GM21447 (cell line): ENCODE measurements around the gene MYBBP1A.

Experiments used
- ATAC-seq: cut with Tn5 transposase; IDR thresholded peaks from one replicate; pipeline ENCODE4 v1.9.1; 2021; ENCODE audit not compliant: unreplicated experiment

Gene MYBBP1A

DNA sequence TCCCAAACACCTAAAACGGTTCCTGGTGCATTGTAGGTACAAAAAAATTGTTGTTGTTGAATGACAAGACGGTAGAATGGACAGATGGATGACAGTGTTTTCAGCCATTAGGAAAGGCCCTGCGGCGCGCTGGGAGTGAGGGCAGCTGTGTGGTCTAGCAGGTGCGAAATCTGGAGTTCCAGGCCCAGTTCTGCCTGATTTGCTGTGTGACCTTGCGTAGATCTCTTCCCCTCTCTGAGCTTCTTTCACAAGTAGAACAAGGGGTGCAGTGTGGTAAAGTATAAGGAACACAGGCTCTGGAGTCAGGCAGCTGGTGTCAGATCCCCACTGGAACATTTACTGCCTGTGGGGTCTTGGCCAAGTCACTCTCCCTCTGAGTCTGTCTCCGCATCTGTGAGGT lies 31.2 kb downstream of the MYBBP1A start:
- ATAC-seq, result no peak

DNA sequence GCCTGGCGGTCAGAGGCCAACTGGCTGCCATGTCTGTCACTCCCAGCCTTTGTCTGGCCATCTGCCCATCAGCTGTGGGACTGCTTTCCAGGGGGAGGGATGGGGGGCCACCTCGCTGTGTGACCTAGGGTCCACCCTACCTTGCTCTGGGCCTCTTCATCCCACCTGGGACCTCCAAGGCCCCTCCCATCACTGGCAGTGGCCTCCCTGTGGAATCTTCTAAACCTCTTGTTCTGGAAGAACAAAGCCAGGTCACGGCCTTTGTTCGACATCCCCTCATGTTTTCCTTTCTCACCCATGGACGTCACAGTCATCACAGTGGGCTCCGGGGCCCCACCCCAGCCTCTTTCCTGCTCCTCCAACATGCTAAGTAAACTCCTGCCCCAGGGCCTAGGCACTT lies 32.5 kb downstream of the MYBBP1A start:
- ATAC-seq, result no peak

DNA sequence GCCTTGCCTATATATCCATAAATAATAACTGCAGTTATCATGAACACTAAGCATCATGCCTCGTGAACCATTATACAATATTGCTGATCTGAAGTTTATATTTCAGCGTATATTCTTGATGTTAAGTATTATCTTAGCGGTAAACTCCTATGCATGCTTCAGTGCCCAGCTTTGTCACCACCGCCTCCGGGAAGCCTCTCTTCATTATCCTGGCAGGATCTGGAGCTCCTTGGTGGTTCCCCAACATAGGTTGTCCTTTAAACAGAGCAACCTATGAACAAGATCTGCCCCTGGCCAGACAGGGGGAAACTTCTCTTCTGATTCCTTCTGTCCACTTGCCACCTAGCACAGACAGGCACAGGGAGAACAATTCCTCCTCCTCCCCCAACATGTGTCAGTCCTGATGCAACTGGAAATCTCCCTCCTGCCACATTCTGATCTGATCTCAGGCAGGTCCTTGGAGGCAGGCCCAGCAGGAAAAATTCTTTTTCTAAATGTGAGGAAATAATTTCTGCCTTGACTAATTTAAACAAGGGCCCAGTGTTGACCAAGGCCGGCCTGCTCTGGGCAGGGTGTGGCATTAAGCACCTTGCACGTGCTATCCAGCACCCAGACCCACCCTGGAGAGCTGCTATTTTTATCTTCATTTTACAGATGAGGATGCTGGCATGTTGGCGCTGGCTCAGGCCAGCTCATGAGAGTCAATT lies 34.1 kb downstream of the MYBBP1A start:
- ATAC-seq, result no peak

DNA sequence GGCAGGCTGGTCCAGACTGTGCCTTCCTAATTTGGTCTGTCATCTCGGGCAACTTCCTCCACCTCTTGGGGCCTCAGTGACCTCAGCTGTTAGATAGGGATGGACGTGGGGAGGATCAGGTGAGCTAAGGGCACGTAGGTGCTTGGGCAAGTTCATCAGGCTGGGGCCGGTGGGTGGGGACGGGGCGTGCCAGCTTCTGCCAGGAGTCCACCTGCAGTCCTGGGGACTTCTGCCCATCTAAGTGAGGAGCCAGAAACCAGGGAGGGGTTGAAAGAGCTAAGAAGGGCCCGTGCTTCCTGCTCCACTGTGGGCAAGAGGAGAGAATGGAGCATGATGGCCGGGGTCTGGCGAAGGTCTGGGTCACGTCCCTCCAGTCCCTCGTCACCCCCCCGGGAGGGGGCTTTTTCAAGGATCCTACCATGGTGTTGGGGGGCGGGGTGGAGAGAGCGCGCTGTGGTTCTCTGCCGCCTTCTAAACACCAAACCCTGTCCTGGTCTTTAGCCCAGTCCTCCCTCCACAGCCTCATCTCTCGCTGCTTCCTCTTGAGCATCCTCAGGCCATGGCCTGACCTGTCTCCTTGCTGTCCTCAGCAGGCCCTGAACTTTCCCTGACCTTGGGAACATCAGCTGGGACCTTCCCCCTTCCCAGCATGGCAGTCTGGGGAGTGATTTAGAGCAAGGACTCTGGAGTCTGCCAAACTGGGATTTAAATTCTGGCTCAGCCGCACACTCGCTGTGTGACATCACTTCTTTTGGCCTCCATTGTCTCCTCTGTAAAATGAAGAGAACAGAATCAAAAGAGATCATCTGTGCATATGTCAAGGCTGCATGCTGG lies 34.9 kb downstream of the MYBBP1A start:
- ATAC-seq, result no peak

- no peak for ATAC-seq
Measured at GRCh38 chr17:4519361-4519788, 35.8 kb downstream of the MYBBP1A start.

GRCh38 chr17:4518901-4519300 lies 36.3 kb downstream of the MYBBP1A start:
- ATAC-seq, result no peak

DNA sequence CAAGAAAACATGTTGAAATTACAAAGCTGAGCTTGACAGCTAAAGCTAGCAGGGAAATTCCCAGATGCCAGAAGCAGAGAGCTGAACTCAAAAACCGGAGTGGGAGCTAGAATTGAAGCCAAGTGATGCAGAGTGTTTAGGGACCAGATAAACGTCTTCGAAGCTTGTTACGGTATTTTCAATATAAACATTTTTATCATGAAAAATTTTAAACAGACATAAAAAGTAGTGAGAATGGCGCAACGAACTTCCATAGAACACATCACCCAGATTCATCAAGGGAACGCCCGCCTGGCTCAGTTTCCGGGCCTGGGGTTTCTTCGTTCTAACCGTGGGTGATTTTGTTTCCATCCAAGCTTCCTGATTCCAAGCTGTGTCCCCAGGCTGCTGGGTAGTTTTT lies 38.4 kb downstream of the MYBBP1A start:
- no peak for ATAC-seq

- ATAC-seq, result no peak
Measured at GRCh38 chr17:4515501-4515900, 39.7 kb downstream of the MYBBP1A start.

DNA sequence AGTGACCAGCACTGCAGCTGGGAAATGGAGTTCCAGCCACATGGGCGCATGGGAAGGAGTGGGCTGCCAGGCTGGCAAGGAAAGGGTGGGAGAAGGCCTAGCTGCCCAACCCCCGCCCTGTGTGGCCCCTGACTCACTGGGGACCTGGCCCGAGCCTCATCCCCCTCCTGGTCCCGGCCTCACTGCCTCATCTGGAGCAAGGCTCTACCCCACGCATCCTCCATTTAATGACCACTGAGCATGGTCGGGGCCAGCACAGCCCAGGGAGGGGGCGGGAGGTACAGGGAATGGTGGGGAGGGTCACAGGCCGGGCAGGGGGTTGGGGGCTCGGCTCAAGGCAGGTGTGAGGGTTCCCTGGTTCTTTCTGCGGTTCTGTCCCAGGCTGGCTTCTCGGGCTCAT lies 40.4 kb downstream of the MYBBP1A start:
- ATAC-seq, result no peak

DNA sequence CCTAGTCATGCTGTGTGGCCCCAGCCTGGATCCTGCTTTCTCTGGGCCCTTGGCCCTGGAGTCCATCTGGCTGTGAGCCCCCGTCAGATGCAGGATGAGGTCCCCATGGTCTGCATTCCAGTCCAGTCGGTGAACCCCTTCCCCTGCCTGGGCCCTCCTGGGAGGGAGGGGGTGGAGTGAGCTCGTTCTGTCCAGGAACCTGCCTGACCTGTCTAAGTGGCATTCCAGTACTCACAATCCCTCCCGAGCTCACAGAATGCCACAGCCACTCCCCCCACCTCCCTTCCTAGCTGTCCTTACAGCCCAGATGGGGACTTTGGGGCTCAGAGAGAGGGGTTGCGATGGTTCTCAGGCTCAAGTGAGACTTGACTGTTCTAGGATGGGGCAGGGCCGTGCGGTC lies 41.0 kb downstream of the MYBBP1A start:
- ATAC-seq, result no peak

- no peak for ATAC-seq
Measured at GRCh38 chr17:4513113-4514032, 41.8 kb downstream of the MYBBP1A start.

DNA sequence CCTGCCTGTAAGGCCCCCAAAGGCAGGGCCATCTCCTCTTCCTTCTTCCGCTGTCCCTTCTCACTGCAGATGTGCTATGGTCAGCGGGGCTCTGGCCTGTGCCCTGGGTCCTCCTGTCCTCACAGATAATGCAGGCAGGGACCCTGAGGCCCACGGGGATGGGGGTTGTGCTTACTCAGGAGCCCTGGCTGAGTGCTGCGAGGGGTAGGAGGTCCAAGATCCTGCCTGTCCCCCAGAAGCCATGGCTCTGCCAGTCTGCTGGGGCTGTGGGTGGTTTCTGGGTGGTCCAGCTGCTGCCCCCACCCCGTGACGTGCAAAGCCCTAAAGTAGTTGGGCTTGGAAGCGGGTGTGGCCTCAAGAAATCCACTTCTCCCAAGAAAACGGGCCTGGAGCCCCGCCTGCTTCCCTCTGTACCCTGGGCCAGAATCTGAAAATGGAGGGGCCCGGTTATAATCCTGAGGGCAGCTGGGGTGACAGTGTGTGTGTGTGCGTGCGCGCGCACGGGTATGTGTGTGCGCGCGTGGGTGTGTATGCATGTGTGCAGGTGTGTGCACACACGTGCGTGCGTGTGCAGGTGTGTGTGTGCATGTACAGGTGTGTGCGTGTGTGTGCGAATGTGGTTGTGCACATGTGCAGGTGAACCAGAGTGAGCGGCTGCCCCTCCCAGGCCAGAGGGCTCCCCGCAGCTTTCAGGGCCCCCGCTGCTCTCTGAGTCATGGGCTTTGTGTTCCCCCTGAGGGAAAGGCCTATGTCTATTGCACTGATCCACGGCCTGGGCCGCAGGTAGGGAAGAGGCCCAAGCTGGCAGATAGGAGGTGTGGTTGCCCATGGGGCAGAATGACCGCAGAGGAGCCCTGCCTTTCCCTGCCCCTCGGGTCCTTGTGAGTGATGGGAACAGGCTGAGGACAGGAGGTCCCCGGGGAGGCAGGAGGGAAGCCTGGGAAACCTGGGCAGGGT lies 42.8 kb downstream of the MYBBP1A start:
- ATAC-seq, result no peak

DNA sequence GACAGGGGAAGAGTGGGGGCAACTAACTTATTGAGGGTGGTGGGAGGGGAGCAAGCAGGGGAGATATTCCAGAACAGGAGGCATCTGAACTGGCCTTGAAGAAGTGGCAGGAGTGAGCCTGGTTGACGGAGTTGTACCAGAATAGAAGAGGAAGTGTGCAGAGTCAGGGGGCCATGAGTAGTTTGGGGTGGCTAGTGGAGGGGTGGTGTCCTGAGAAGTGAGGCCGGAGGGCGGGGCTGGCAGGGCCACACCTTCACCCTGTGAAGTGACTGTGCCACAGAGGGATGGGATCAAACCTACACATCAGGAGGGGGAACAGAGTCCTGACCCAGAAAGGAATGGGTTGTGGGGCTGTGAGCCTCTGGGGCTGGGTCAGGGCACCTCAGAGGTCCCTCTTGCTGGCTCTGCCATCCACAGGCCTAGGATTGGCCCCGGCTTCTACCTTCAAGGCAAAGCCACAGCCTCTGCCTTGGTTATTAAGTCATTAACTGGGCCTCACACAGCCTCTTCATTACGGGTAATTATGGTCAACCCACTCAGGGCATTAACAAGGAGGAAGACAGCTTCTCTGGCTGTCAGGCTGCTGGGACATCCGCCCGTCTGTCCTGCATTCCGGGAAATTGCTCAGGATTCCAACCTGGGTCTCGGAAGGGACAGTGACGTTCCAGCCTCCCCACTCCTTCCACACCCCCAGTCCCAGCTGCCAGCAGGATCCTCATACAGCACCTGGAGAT lies 43.8 kb downstream of the MYBBP1A start:
- no peak for ATAC-seq

- ATAC-seq, result no peak
Measured at GRCh38 chr17:4510618-4510941, 44.6 kb downstream of the MYBBP1A start.

- ATAC-seq, result no peak
Measured at GRCh38 chr17:4509923-4510617, 45.1 kb downstream of the MYBBP1A start.

GRCh38 chr17:4509401-4509800 lies 45.8 kb downstream of the MYBBP1A start:
- no peak for ATAC-seq

DNA sequence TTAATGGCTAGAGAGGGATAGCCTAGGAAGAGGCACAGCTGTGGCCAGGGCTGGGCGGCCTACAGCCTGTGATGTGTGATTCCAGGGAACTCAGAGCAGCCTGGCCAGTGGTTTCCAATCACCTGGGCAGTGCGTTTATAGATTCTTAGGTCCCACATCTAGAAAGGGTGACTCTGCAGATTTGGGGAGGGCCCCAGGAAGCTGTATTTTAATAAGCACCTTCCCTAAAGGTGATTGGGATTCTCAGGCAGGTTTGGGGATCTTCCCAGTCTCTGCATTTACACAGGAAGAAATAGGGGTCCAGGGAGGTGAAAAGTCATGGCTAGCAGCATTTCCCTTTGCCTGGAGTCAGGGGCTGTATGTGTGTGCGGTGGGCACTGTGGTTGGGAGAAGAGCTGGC lies 47.0 kb downstream of the MYBBP1A start:
- ATAC-seq, result no peak

DNA sequence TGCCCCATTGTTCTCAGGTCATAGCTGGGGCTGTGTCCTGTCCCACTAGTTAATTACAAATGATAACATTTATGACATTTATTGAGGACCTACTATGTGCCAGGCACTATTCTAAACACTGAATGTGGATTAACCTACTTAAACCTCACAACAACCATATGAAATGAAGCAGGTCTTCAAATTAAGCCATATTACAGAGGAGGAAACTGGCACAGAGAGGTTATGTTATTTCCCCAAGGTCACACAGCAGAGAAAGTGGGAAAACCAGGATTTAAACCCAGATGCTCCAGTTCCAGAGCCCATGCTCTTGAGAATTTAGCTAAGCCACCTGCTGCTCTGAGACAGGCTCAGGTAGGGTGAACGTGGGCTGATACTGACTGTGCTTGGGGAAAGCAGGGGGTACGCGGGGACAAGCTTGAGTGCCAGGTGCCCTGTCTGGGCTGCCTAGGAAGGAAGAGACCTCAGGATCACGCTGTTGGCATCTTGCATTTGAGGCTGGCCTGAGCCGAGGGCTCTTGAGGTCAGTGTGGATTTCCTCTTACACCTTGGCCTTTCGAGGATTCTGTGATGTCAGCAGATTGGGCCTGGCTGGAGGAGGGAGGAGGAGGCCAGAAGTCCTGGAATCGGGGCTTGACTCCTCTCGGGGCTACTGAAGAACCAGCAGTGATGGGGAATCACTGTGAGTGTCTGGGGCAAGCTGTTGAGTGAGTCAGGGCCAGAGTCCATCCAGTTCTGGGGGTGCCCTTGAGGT lies 47.6 kb downstream of the MYBBP1A start:
- no peak for ATAC-seq
